ENCODE results near the gene SIDT2.
A peak's percentile ranks its signal among the peaks of the same experiment; 100 is the strongest.
"Not testable (repeated sequence)": the region's sequence is repeated elsewhere in the genome, so short reads cannot be mapped to it uniquely, and the experiment has no call there.

SIDT2 gene

DNA sequence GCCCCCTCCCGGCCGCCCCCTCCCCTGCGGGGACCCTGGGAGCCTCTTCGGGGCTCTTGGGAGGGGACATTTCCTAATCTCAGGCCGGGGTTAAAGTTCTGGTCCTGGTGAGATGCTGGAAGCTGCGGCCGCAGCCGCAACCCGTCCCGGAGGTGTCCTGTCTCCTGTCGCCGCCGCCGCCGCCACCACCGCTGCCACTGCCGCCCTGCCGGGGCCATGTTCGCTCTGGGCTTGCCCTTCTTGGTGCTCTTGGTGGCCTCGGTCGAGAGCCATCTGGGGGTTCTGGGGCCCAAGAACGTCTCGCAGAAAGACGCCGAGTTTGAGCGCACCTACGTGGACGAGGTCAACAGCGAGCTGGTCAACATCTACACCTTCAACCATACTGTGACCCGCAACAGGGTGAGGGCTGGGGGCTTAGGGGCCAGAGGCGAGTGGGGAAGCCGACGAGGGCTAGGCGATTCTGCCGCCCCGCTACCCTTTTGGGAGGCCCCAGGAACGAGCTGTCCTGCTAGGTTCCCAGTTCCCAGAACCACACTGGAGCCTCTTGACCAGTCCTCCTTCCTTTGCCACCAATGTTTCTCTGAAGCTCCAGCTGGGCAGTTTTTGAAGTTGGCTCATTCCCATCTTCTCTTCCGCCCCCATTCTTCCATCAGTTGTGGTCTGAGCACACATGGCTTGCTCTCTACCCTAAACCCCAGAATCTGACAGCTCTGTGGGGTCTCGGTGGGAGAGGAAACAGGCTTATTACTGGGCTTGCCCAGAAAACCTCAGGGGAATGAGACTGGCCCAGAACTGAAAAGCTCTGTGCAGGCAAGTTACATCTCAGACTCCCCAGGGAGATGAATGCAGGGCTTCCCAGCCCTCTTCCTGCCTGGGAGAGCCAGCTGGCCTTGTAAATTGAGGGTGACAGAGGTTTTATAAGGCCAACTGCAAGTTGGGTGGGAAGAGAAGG lies 781 bp downstream of the SIDT2 start:
- peak overlapping the region; percentile 78 for H3K4me3 ChIP-seq (ENCODE audit: low read depth, low read length)
- TF ChIP-seq, protein P1, sequence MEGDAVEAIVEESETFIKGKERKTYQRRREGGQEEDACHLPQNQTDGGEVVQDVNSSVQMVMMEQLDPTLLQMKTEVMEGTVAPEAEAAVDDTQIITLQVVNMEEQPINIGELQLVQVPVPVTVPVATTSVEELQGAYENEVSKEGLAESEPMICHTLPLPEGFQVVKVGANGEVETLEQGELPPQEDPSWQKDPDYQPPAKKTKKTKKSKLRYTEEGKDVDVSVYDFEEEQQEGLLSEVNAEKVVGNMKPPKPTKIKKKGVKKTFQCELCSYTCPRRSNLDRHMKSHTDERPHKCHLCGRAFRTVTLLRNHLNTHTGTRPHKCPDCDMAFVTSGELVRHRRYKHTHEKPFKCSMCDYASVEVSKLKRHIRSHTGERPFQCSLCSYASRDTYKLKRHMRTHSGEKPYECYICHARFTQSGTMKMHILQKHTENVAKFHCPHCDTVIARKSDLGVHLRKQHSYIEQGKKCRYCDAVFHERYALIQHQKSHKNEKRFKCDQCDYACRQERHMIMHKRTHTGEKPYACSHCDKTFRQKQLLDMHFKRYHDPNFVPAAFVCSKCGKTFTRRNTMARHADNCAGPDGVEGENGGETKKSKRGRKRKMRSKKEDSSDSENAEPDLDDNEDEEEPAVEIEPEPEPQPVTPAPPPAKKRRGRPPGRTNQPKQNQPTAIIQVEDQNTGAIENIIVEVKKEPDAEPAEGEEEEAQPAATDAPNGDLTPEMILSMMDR (IDR thresholded peaks at IDR 0.05; ENCODE audit: low read depth, low read length, missing control alignments) = no peak
- in situ Hi-C loops (cut with HindIII; ENCODE audit: low sequenced_read_pairs) = no loop called here
- peak; percentile 64 for DNase-seq (ENCODE audit: low read depth)

DNA sequence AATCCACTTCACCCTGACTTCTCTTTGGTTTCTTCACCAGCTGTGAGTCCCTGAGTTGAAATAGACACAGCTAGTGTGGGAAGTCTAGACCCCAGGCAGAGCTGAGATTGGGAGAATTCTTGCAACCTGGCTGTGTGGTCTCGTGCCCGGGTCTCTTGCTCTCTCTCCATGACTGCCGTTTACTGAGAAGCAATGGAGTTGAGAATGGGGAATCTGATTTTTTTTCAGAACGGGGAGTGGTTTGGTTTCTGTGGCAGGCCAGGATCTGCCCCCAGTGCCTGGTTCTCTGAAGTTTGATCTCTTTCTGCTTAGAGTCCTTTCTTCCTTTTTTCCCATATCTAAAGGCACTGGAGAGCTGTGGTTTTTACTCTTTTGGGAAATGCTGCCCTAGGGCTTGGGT lies 1.5 kb downstream of the SIDT2 start:
- in situ Hi-C loops (cut with HindIII; ENCODE audit: low sequenced_read_pairs) = no loop called here
- DNase-seq (ENCODE audit: low read depth) = peak; percentile 26
- TF ChIP-seq, protein P1 (IDR thresholded peaks at IDR 0.05; ENCODE audit: low read depth, low read length, missing control alignments) = no peak
- peak overlapping the region; percentile 78 for H3K4me3 ChIP-seq (ENCODE audit: low read depth, low read length)

DNA sequence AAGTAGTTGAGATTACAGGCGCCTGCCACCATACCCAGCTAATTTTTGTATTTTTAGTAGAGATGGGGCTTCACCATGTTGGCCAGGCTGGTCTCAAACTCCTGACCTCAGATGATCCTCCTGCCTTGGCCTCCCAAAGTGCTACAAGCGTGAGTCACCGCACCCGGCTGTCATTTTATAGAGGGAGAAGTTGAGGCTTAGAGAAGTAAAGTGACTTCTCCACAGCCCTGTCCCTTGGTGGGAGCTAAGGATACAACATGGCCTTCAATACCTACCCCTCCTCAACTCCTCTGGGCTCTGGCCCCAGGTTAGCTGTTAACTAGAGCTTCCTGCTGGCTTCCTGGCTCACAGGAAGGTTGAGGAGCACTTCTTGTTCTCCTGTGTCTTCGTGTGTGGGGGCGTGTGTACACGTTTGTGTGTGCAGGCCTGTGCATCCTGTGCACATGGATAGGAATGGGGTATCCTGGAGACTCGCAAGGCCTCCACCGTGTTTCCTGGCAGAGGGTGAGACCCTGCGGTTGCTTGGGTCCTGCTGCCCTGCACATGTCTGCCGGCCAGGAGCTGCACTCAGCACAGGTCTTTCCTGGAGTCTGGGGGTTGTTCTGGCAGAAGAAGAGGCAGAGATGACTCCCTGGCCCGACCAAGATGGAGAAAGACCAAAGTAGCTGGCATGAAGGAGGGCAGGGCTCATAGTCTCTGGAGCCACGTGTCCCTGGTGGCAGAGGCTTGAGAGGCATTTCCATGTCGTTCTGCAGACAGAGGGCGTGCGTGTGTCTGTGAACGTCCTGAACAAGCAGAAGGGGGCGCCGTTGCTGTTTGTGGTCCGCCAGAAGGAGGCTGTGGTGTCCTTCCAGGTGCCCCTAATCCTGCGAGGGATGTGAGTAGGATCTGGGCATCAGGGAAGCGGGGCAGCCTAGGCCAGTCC lies 2.4 kb downstream of the SIDT2 start:
- TF ChIP-seq, protein P1 (IDR thresholded peaks at IDR 0.05; ENCODE audit: low read depth, low read length, missing control alignments) = peak; percentile 50
- in situ Hi-C loops (cut with HindIII; ENCODE audit: low sequenced_read_pairs) = no loop called here
- no peak overlapping the region for H3K4me3 ChIP-seq (ENCODE audit: low read depth, low read length)
- DNase-seq (ENCODE audit: low read depth) = peak; percentile 36

DNA sequence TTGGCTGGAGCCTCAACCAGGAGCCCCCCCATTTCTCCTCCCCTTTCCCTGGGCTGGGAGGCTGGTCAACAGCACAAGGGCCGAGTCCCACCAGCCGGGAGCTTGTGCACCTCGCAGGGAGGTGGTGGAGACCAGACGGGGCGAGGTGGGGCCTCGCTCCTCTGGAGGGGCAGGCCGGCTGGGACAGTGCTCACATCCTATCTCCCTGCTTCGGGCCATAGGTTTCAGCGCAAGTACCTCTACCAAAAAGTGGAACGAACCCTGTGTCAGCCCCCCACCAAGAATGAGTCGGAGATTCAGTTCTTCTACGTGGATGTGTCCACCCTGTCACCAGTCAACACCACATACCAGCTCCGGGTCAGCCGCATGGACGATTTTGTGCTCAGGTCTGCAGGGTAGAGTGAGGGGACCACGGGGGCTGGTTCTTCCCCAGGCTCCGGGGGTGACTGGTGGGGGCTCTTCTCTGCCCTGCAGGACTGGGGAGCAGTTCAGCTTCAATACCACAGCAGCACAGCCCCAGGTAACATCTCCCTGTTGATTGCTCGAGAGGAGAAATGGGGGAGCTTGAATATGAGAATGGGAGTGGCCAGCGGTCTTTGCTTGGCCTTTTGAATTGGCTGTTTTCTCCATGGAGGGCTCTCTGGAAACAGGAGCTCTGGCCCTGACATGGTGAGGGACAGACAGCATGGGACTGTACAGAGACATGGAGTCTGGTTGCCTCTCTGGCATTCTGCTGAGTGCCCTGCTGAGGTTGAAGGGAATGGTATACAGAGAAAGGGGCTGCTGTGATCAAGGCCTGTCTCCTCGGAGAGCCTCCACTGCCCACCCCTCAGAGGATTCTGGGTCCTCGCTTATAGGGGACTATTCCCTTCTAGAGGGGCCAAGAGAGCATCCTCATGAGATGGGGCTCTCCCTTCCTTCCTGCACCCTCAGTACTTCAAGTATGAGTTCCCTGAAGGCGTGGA lies 3.3 kb downstream of the SIDT2 start:
- TF ChIP-seq, protein P1 (IDR thresholded peaks at IDR 0.05; ENCODE audit: low read depth, low read length, missing control alignments) = no peak
- no peak for DNase-seq (ENCODE audit: low read depth)
- H3K4me3 ChIP-seq (ENCODE audit: low read depth, low read length) = no peak overlapping the region
- in situ Hi-C loops (cut with HindIII; ENCODE audit: low sequenced_read_pairs) = no loop called here

DNA sequence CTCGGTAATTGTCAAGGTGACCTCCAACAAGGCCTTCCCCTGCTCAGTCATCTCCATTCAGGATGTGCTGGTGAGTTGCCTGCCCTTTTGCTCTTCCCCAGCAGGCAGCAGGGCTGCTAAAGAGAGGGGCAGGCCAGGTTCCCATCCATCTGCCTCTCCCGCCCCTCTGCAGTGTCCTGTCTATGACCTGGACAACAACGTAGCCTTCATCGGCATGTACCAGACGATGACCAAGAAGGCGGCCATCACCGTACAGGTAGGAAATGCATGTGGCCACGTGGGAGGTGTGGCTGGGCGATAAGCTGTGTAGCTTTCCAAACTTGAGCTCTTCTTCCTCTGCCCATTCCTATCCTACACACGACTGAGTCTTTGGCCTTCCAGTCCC lies 4.0 kb downstream of the SIDT2 start:
- H3K4me3 ChIP-seq (ENCODE audit: low read depth, low read length) = no peak overlapping the region
- in situ Hi-C loops (cut with HindIII; ENCODE audit: low sequenced_read_pairs) = no loop called here
- TF ChIP-seq, protein P1 (IDR thresholded peaks at IDR 0.05; ENCODE audit: low read depth, low read length, missing control alignments) = no peak

DNA sequence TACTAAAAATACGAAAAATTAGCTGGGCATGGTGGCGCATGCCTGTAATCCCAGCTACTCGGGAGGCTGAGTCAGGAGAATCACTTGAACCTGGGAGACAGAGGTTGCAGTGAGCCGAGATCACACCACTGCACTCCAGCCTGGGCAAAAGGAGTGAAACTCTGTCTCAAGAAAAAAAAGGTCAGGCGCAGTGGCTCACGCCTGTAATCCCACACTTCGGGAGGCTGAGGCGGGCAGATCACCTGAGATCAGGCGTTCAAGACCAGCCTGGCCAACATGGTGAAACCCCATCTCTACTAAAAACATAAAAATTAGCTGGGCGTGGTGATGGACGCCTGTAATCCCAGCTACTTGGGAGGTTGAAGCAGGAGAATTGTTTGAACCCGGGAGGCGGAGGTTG lies 4.6 kb downstream of the SIDT2 start:
- H3K4me3 ChIP-seq (ENCODE audit: low read depth, low read length); in situ Hi-C loops (cut with HindIII; ENCODE audit: low sequenced_read_pairs); DNase-seq (ENCODE audit: low read depth): not testable (repeated sequence)

More for the DNA sequence above, 4.0 kb downstream of the SIDT2 start:
- DNase-seq (ENCODE audit: low read depth) = no peak
